PFSK-1 (cell line): ENCODE results near the gene KCNJ6.

Experiments used
- POLR2AphosphoS5 ChIP-seq: IDR thresholded peaks from 2 replicates; pipeline ENCODE4 v1.6.1; 2012; ENCODE audit warnings: low read depth, mild to moderate bottlenecking, control low read depth, low read length, moderate library complexity
- SIN3A ChIP-seq: IDR thresholded peaks from 2 replicates; pipeline ENCODE4 v1.6.1; 2012; ENCODE audit warnings: mild to moderate bottlenecking, low read length, moderate library complexity, borderline replicate concordance; ENCODE audit not compliant: insufficient read depth
- TAF1 ChIP-seq: IDR thresholded peaks from 2 replicates; pipeline ENCODE4 v1.6.1; 2012; ENCODE audit warnings: low read length, control low read depth, borderline replicate concordance; ENCODE audit not compliant: insufficient read depth
- TF ChIP-seq, protein P1 (sequence below), 2 experiments: IDR thresholded peaks; 2 replicates each; pipeline versions ENCODE4 v1.6.1 to v1.8.0; 2011 to 2012; ENCODE audit warnings: low read depth in 2 of 2, low read length in 2 of 2, control low read depth in 1 of 2, inconsistent platforms in 1 of 2, mild to moderate bottlenecking in 1 of 2, moderate library complexity in 1 of 2; ENCODE audit not compliant: insufficient read depth in 1 of 2

DNA sequence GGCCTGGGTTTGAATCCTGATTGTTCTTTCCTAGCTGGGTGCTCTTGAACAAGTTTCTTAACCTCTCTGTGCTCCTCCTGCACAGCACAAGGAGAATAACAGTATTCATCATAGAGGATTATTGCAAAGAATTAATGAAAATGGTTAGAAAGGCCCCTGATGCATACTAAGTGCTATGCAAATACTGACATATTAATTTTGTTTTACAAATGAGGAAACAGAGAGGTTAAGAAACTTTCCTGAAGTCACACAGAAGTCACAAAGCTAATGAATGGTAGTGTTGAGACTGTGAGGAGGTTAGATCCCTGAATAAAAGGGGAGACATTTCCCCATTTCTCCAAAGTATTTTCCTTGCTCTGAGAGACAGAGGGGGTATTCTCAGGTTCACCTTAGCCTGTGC lies 99.0 kb downstream of the KCNJ6 start:
- TF ChIP-seq TAF1 (no peak), POLR2AphosphoS5 (no peak), SIN3A (no peak)
- TF ChIP-seq, protein P1, sequence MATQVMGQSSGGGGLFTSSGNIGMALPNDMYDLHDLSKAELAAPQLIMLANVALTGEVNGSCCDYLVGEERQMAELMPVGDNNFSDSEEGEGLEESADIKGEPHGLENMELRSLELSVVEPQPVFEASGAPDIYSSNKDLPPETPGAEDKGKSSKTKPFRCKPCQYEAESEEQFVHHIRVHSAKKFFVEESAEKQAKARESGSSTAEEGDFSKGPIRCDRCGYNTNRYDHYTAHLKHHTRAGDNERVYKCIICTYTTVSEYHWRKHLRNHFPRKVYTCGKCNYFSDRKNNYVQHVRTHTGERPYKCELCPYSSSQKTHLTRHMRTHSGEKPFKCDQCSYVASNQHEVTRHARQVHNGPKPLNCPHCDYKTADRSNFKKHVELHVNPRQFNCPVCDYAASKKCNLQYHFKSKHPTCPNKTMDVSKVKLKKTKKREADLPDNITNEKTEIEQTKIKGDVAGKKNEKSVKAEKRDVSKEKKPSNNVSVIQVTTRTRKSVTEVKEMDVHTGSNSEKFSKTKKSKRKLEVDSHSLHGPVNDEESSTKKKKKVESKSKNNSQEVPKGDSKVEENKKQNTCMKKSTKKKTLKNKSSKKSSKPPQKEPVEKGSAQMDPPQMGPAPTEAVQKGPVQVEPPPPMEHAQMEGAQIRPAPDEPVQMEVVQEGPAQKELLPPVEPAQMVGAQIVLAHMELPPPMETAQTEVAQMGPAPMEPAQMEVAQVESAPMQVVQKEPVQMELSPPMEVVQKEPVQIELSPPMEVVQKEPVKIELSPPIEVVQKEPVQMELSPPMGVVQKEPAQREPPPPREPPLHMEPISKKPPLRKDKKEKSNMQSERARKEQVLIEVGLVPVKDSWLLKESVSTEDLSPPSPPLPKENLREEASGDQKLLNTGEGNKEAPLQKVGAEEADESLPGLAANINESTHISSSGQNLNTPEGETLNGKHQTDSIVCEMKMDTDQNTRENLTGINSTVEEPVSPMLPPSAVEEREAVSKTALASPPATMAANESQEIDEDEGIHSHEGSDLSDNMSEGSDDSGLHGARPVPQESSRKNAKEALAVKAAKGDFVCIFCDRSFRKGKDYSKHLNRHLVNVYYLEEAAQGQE (IDR thresholded peaks at IDR 0.05; ENCODE audit: insufficient read depth in 1 of 2, low read depth in 2 of 2, low read length in 2 of 2): no peak
